Anterior cingulate cortex (tissue), 58 donors: ENCODE data around the gene GADD45G.

Experiments used
- DNase-seq, 58 donors: peaks; one replicate each; lab custom pipeline; 2025; lab: John Stamatoyannopoulos, UW

GADD45G gene

GRCh38 chr9:89592213-89592815 is 12.5 kb upstream of the GADD45G start:
- DNase-seq = no peak

DNA sequence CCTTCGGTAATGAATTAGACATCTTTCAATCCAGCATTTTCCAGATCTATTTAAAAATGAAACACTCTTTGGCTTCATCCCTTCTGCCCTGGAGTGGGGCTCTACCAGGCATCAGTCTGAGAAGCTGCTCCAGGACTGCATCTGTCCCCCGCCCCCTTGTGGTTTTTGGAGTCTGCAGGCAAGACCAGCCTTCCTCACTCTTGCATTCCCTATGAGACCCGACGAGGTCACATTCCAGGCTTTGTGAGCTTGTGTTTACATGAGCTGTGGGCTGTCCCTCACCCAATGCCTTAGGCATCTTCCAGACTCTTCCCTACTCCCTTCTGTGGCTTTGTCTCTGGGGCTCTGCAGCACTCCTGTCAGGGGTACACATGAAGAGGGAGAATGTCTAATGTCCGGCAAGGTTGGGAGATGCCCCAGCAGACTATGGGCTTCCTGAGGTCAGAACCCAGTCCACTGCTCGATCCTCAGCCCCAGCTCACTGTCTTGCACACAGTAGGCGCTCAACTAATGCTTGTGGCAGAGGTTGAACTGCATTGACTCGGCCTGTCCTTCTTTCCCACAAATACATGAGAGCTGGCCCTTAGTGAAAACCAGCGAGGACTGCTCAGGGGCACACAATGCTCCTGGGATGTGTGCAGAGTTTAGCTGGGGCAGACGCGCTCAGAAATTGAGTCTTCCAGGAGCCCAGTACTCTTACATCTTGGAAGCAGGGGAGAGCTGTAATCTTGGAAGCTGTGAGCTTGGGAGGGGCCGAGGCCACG is 11.7 kb upstream of the GADD45G start:
- no peak for DNase-seq

DNA sequence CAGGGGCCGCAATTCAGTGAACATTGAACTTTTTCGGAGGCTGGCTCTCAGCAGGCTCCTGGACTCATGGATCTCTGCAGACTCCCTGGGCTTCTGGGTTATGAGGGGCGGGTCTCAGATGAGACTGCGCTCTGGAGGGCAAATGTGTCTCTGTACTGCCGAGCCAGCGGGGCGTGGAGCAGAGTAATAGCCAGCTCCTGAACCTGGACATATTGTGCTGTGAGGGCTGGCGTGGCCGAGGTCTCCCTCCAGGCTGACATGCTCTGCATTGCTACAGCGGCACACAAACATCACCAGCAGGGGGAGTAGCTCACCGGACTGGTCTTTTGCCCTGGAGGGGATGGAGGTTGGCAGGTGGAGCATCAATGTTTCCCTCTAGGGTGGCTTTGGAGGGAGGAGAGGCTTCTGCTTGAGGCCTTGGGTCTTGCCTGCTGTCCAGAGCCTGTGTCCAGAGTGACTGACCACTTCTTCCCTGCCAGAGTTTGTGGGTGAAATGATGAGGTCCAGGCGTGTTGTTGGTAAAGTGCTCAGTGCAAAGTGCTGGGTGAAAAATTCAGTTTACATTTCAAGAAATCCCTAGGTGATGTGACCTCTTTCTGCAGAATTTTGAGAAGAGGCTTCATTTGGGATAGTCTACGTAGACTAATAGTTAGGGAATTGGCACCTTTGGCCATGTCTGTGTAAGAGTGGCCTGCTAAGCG is 10.9 kb upstream of the GADD45G start:
- DNase-seq = peak in 1 of 58 donors; percentile 11

- DNase-seq = no peak
Observed at GRCh38 chr9:89594811-89595550, 9.8 kb upstream of the GADD45G start.

- no peak for DNase-seq
Observed at GRCh38 chr9:89595646-89596045, 9.2 kb upstream of the GADD45G start.

DNA sequence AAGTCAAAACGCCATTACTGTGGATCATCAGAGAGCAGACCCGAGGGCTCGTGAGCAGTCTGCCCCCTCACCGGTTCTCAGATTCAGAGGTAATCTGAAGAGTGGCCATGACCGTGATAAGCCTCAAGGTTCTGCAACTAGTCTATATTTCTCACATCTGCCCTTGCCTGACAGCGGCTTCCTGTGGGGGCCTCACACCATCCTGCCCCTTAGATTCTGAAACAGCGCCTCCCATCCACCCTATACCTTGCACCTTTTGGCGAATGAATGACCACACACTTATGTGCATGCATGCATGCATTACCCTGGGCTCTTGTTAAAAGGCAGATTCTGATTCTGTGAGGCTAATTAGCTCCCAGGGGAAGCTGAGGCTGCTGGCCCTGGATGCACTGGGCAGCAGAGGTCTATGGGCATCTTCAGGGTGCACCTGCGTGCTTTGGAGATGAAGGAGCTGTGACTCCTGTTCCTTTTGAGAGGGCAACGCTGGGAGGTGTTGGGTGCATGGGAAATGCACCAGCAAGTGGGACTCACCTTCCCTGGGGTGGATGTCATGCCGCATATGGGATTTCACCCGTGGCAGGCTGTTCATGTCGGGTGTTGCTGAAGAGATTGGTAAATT is 7.8 kb upstream of the GADD45G start:
- no peak for DNase-seq

GRCh38 chr9:89597711-89598362 is 7.0 kb upstream of the GADD45G start:
- DNase-seq = peak in 37 of 58 donors; percentile 3 to 71 (median 23)

- no peak for DNase-seq
Observed at GRCh38 chr9:89598363-89598713, 6.5 kb upstream of the GADD45G start.

DNA sequence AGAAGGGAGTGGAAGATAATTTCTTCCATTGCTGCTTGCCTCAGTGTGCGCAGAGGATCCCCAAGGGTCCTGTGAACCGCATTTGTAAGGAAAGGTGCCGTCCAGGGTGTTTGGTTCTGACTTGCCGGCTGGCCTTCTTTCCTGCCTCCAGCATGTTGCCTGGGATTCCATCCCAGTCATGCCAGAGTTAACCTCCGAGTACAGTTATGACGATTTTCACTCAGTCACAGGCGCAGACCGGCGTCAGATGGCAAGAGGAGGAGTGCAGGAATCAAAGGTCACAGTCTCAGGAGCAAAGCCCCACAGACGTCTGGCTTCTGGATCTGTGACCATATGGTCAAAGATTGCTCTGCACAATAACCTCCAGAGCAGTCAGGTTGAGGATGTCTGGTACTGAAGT is 5.9 kb upstream of the GADD45G start:
- DNase-seq = no peak

DNA sequence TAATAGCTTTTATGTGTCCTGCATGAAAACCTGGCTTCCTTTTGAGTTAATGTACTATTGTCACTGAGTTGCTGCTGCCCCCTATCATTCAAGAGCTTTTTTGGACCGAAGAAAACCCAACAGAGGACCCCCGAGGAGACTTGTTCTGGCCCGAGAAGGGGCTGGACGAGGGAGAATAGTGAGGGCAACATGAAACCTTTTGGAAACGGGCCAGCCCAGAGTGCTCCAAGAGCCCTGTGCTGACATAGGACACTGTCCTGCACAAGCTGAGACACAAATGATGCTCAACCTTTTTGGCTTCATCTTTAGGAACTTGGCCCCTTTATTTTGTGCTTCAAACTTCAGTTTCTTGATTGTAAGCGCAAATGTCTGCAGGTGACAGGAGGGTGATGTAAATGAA is 4.0 kb upstream of the GADD45G start:
- DNase-seq = no peak

DNA sequence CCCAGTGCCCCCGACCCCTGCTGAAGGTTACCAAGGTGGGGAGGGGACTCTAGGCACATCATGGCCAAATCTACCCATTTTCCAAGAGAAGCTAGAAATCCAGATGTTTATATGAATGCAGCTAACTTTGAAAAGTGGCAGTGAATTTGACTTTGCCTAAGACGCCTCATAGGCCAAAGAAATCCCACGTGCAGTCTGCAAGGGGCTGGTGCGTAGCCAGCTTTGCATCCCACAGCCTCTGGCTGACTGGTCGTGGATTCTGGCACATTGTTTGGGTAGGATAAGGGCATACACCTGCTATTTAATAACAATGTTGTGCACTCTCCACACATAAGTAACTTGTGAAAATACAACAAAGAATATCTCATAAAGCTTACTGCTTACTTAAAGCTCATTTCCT is 3.5 kb upstream of the GADD45G start:
- DNase-seq = no peak

DNA sequence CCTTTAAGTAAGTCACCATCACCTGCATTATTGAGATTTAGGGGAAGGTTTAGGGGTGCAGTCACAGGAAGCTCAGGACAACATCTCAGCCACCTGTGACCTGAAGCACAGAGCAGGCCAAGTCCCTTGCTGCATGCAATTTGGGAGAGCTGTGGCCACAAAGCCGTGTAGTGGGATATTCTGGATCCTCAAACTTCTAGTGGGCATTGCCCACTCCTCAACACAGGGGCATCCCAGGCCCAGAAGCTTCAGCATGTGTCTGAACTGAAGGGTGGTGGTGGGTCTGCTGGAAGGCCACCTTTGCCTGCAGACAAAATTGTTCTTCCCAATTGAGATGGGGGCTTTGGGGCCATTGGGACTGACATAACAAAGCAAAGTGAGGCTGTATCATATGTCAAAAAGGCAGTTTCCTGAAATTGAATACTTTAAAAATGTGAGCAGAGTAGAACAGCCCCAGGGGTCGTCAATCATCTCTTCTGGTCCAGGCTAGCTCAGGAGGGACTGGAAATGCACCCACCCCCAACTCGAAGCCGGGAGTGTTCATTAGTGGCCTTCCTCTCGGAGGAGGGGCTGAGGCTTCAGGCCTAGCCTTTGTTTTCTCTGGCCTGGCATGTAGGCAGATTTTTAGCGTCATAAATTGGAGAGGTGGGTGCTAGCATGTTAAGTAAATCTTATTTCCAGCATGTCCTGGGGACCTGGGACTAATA is 2.8 kb upstream of the GADD45G start:
- no peak for DNase-seq

GRCh38 chr9:89602978-89603766 is 1.6 kb upstream of the GADD45G start:
- DNase-seq = peak in 57 of 58 donors; percentile 22 to 95 (median 78)

DNA sequence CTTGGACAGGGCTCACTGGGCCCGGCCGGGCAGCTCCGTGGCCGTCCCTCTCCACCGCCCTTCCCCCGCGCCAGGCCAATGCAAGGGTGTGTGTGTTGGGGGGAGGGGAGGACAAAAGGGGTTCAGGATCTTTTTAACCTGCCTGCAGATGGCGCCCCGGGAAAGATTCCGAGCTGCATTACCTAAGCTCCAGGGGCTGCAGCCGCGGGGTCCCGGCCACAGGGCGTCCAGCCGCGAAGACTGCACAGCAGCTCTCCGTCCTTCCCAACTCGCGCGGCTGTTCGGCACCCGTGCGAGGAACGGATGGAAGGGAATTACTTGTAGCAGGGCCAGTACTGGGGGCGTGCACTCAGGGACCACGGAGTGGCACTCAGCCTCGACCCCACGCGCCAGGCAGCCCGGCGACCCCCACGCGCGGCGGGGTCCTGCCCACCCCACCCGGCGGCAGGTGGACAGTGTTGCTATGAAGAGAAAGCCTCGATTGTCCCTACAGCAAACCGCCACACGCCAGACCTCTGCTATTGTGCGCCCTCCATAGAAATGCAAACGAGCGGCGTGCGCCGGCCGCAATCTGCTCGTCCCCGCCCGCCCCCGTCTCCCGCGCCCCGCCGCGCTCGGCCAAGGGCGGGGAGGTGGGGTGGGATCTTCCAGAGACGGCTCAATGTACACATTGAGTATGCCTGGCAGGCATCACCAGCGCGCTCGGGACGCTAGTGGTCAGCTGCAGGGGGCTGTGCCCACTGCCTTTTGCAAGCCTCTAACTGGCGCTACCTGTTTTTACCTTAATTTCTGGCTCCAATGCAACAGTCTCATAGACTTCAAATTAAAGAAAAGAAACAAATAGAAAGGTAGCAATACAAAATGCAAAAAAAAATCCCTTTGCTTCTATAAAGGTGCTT is 796 bp upstream of the GADD45G start:
- DNase-seq = peak in 54 of 58 donors; percentile 11 to 73 (median 51)

DNA sequence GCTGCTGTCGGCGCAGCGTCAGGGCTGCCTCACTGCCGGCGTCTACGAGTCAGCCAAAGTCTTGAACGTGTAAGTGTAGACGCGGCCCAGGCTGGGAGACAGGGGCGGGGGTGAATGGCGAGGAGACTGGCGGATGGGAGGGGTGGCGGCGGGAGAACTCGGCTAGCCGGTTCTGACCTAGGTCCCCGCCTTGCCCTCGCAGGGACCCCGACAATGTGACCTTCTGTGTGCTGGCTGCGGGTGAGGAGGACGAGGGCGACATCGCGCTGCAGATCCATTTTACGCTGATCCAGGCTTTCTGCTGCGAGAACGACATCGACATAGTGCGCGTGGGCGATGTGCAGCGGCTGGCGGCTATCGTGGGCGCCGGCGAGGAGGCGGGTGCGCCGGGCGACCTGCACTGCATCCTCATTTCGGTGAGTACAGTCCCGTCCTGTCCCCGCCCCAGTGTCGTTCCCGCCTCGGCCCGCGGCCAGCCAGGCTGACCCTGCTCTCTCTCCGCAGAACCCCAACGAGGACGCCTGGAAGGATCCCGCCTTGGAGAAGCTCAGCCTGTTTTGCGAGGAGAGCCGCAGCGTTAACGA is 745 bp downstream of the GADD45G start:
- peak in 54 of 58 donors; percentile 27 to 82 (median 64) for DNase-seq

DNA sequence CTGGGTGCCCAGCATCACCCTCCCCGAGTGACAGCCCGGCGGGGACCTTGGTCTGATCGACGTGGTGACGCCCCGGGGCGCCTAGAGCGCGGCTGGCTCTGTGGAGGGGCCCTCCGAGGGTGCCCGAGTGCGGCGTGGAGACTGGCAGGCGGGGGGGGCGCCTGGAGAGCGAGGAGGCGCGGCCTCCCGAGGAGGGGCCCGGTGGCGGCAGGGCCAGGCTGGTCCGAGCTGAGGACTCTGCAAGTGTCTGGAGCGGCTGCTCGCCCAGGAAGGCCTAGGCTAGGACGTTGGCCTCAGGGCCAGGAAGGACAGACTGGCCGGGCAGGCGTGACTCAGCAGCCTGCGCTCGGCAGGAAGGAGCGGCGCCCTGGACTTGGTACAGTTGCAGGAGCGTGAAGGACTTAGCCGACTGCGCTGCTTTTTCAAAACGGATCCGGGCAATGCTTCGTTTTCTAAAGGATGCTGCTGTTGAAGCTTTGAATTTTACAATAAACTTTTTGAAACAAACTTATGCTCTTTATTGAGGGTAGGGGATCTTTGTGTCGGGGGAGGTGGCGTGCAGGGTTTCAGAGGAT is 1.3 kb downstream of the GADD45G start:
- peak in 52 of 58 donors; percentile 12 to 77 (median 54) for DNase-seq
